GM23338 (cell line): ENCODE results near the gene CARD9. TPM values are rescaled to one million over a fixed set of nuclear protein-coding genes. Genes with fewer than 3 reads are reported as not detected.

ENCODE experiments used
- ATAC-seq: fragments of 200-7000 bp; cut with Tn5 transposase; 3 replicates; pipeline ENCODE4 v1.9.1; 2020
- DNase-seq: peaks from one replicate; pipeline ENCODE4 v3.0.0-alpha.2; 2015; ENCODE audit warnings: low spot score
- H2AFZ ChIP-seq: fragments of 200-600 bp; sonication (generic); 2 replicates; pipeline ENCODE4 v1.8.0; 2016; ENCODE audit warnings: antibody characterized with exemption, mild to moderate bottlenecking, moderate library complexity
- H3F3A ChIP-seq: fragments of 200-600 bp; sonication (generic); replicated peaks from 2 replicates; pipeline ENCODE4 v1.8.0; 2017; ENCODE audit warnings: antibody characterized with exemption, mixed run types, low read depth
- H3K27ac ChIP-seq: fragments of 200-600 bp; sonication (generic); 2 replicates; pipeline ENCODE4 v1.6.1; 2016; ENCODE audit warnings: low read depth
- H3K27me3 ChIP-seq: fragments of 200-600 bp; sonication (generic); 2 replicates; pipeline ENCODE4 v1.8.0; 2016; ENCODE audit warnings: mild to moderate bottlenecking, mixed run types, moderate library complexity; ENCODE audit not compliant: insufficient read depth
- H3K36me3 ChIP-seq: fragments of 200-600 bp; sonication (generic); 2 replicates; pipeline ENCODE4 v1.8.0; 2016; ENCODE audit warnings: mild to moderate bottlenecking; ENCODE audit not compliant: insufficient read depth
- H3K4me1 ChIP-seq: fragments of 200-600 bp; sonication (generic); 2 replicates; pipeline ENCODE4 v1.8.0; 2016; ENCODE audit warnings: mild to moderate bottlenecking, moderate library complexity; ENCODE audit not compliant: insufficient read depth
- H3K4me2 ChIP-seq: fragments of 200-600 bp; sonication (generic); 2 replicates; pipeline ENCODE4 v1.7.1; 2017; ENCODE audit warnings: mixed run types
- H3K4me3 ChIP-seq: fragments of 200-600 bp; sonication (generic); 2 replicates; pipeline ENCODE4 v1.6.1; 2016; ENCODE audit warnings: mixed run types
- H3K79me2 ChIP-seq: fragments of 200-600 bp; sonication (generic); replicated peaks from 2 replicates; pipeline ENCODE4 v1.8.0; 2017; ENCODE audit warnings: mild to moderate bottlenecking; ENCODE audit not compliant: insufficient read depth
- H3K9me2 ChIP-seq: fragments of 200-600 bp; sonication (generic); 2 replicates; pipeline ENCODE4 v1.8.0; 2017; ENCODE audit not compliant: insufficient read depth
- H4K20me1 ChIP-seq: fragments of 200-600 bp; sonication (generic); replicated peaks from 2 replicates; pipeline ENCODE4 v1.8.0; 2017; ENCODE audit warnings: mild to moderate bottlenecking; ENCODE audit not compliant: insufficient read depth
- H3K27ac Mint-ChIP-seq: 2 replicates; pipeline ENCODE4 v1.8.0; 2020; ENCODE audit warnings: inconsistent platforms, mild to moderate bottlenecking, moderate library complexity, mixed read lengths
- H3K27me3 Mint-ChIP-seq: 3 replicates; pipeline ENCODE4 v1.8.0; 2022; ENCODE audit warnings: low read depth, mild to moderate bottlenecking, moderate library complexity, mixed read lengths, inconsistent platforms; ENCODE audit not compliant: insufficient read depth, poor library complexity
- H3K36me3 Mint-ChIP-seq: 3 replicates; pipeline ENCODE4 v1.8.0; 2021; ENCODE audit warnings: low read depth, mild to moderate bottlenecking, inconsistent platforms, moderate library complexity, mixed read lengths
- H3K4me1 Mint-ChIP-seq: 3 replicates; pipeline ENCODE4 v1.8.0; 2020; ENCODE audit warnings: mild to moderate bottlenecking, inconsistent platforms, mixed read lengths
- H3K4me3 Mint-ChIP-seq: 3 replicates; pipeline ENCODE4 v1.8.0; 2021; ENCODE audit warnings: moderate library complexity, mild to moderate bottlenecking, inconsistent platforms, mixed read lengths
- H3K9me3 Mint-ChIP-seq: 3 replicates; pipeline ENCODE4 v1.8.0; 2020; ENCODE audit warnings: moderate library complexity, mild to moderate bottlenecking, inconsistent platforms, mixed read lengths
- CREB1 ChIP-seq: fragments of 250-450 bp; sonication (Bioruptor Pico); IDR thresholded peaks from 2 replicates; pipeline ENCODE4 v1.5.0; 2020; ENCODE audit warnings: low read depth, mild to moderate bottlenecking, moderate library complexity
- CTCF ChIP-seq, 2 experiments: fragments of 200-600 bp in 1 of 2; sonication (generic) in 1 of 2; conservative IDR thresholded peaks; 2 replicates each; pipeline versions ENCODE4 v1.5.1 to v1.6.1; 2016 to 2017; ENCODE audit warnings: antibody characterized with exemption in 2 of 2, low read depth in 2 of 2, mild to moderate bottlenecking in 2 of 2, moderate library complexity in 1 of 2
- ETS1 ChIP-seq: IDR thresholded peaks from 2 replicates; pipeline ENCODE4 v1.6.1; 2016; ENCODE audit warnings: antibody characterized with exemption
- EZH2 ChIP-seq: fragments of 200-600 bp; sonication (generic); IDR thresholded peaks from one replicate; pipeline ENCODE4 v1.8.0; 2017; ENCODE audit warnings: antibody characterized with exemption, mild to moderate bottlenecking, low read depth; ENCODE audit not compliant: unreplicated experiment
- EZH2phosphoT487 ChIP-seq: fragments of 200-600 bp; sonication (generic); IDR thresholded peaks from one replicate; pipeline ENCODE4 v1.8.1; 2018; ENCODE audit warnings: antibody characterized with exemption; ENCODE audit not compliant: unreplicated experiment
- JUNB ChIP-seq: IDR thresholded peaks from one replicate; pipeline ENCODE4 v1.6.1; 2016; ENCODE audit warnings: antibody characterized with exemption; ENCODE audit not compliant: unreplicated experiment
- NANOG ChIP-seq: IDR thresholded peaks from 2 replicates; pipeline ENCODE4 v1.6.1; 2016; ENCODE audit warnings: antibody characterized with exemption, borderline replicate concordance
- POLR2AphosphoS5 ChIP-seq: IDR thresholded peaks from 2 replicates; pipeline ENCODE4 v1.6.1; 2016; ENCODE audit warnings: antibody characterized with exemption, low read depth
- REST ChIP-seq: IDR thresholded peaks from one replicate; pipeline ENCODE4 v1.6.1; 2018; ENCODE audit warnings: antibody characterized with exemption; ENCODE audit not compliant: unreplicated experiment
- STAT1 ChIP-seq: IDR thresholded peaks from one replicate; pipeline ENCODE4 v1.6.1; 2016; ENCODE audit warnings: antibody characterized with exemption; ENCODE audit not compliant: unreplicated experiment
- ZNF114 ChIP-seq: fragments of 250-450 bp; sonication (Bioruptor Pico); IDR thresholded peaks from 2 replicates; pipeline ENCODE4 v1.5.0; 2020; ENCODE audit warnings: mild to moderate bottlenecking, moderate library complexity
- ZNF331 ChIP-seq: fragments of 250-450 bp; sonication (Bioruptor Pico); IDR thresholded peaks from 2 replicates; pipeline ENCODE4 v1.5.0; 2020; ENCODE audit warnings: low read depth, mild to moderate bottlenecking, moderate library complexity
- ZNF462 ChIP-seq: fragments of 250-450 bp; sonication (Bioruptor Pico); IDR thresholded peaks from 2 replicates; pipeline ENCODE4 v1.5.0; 2020; ENCODE audit warnings: mild to moderate bottlenecking, moderate library complexity
- polyA plus RNA-seq: library from polyadenylated mRNA; unstranded; fragments of >200 nt; fragmentation: Nextera tagmentation; extraction: Ambion mirVana; gene quantifications from 2 replicates; pipeline ENCODE4 v1.2.1, GENCODE V29; 2016
- total RNA-seq: library from RNA; depleted of rRNA; stranded (reverse); fragments of >200 nt; shearing (Covaris generic); gene quantifications from 2 replicates; pipeline ENCODE4 v1.2.3, GENCODE V29; 2014

The CARD9 gene
- total and polyA plus RNA-seq, 2 experiments from 2014 or later, result 0.49 to 0.63 TPM

GRCh38 chr9:136419092-136419420 lies 45.6 kb upstream of the CARD9 start:
- Histone ChIP-seq H3K36me3 (peaks cover 12% of the 10 kb centered on the region; the same call in 1 of the 2 replicates), H3K4me2 (no peak overlapping the region), H3K27ac (no peak overlapping the region), H3K4me3 (no peak overlapping the region), H4K20me1 (peaks cover 4% of the 10 kb centered on the region), H3F3A (0 out of 2 replicates have a peak, but pooled peaks cover 7% of the 10 kb centered on the region), H3K9me2 (no peaks in the 10 kb centered on the region), H3K4me1 (no peaks in the 10 kb centered on the region), H2AFZ (no peak overlapping the region), H3K79me2 (peaks cover 8% of the 10 kb centered on the region), H3K27me3 (no peaks in the 10 kb centered on the region)
- Mint-ChIP-seq H3K36me3 (peaks cover 75% of the 10 kb centered on the region), H3K9me3 (no peaks in the 10 kb centered on the region), H3K4me3 (no peak overlapping the region; the same call in 2 of the 3 replicates), H3K27ac (no peak overlapping the region), H3K27me3 (peaks cover under 1% of the 10 kb centered on the region), H3K4me1 (no peaks in the 10 kb centered on the region)
- TF ChIP-seq STAT1 (no peak), ZNF462 (CRISPR knock-in tag) (no peak), JUNB (no peak), REST (no peak), ETS1 (no peak), NANOG (no peak), EZH2phosphoT487 (no peak), CTCF (conservative IDR thresholded peaks at IDR 0.05; ENCODE audit: low read depth in 2 of 2) (no peak), POLR2AphosphoS5 (no peak), ZNF114 (CRISPR knock-in tag) (no peak), EZH2 (no peak), CREB1 (CRISPR knock-in tag) (no peak), ZNF331 (CRISPR knock-in tag) (no peak)
- DNase-seq (no peak), ATAC-seq (no peak)
